Uterus (tissue), 4 donors: Measurements from ENCODE around the gene RNF186. TPM values are rescaled to one million over a fixed set of nuclear protein-coding genes. Genes with fewer than 3 reads are reported as not detected.

ENCODE experiments used
- DNase-seq, 2 donors: peaks; one replicate each; pipeline ENCODE4 v3.0.0-alpha.2; 2019 to 2020
- H3K27ac ChIP-seq, 2 donors: fragments of 200-600 bp; sonication (generic); 1 replicate in 1 of 2; 2 replicates in 1 of 2; pipeline ENCODE4 v1.5.1; 2016 to 2018
- H3K27me3 ChIP-seq, 2 donors: fragments of 200-600 bp; sonication (generic); one replicate each; pipeline ENCODE4 v1.5.1; 2018 to 2019; ENCODE audit warnings: control low read depth in 1 of 2
- H3K36me3 ChIP-seq, 2 donors: fragments of 200-600 bp; sonication (generic); one replicate each; pipeline ENCODE4 v1.5.1; 2019; ENCODE audit warnings: control low read depth in 1 of 2
- H3K4me1 ChIP-seq, 2 donors: fragments of 200-600 bp; sonication (generic); one replicate each; pipeline ENCODE4 v1.5.1; 2018 to 2019; ENCODE audit warnings: control low read depth in 1 of 2
- H3K4me3 ChIP-seq, 2 donors: fragments of 200-600 bp; sonication (generic); 1 replicate in 1 of 2; 2 replicates in 1 of 2; pipeline ENCODE4 v1.5.1; 2018 to 2019; ENCODE audit warnings: mild to moderate bottlenecking in 1 of 2
- H3K9me3 ChIP-seq, 2 donors: fragments of 200-600 bp; sonication (generic); one replicate each; pipeline ENCODE4 v1.5.1; 2019; ENCODE audit warnings: control low read depth in 1 of 2
- POLR2A ChIP-seq, 2 donors: fragments of 450-650 bp; IDR thresholded peaks; one replicate each; pipeline ENCODE4 v1.6.1; 2016; ENCODE audit warnings: antibody characterized with exemption in 2 of 2, mild to moderate bottlenecking in 1 of 2, moderate library complexity in 1 of 2
- intact Hi-C: fragments of 100-400 bp; cut with DNase I; formaldehyde crosslinking; loops from one replicate; pipeline ENCODE4 v1.15.1; 2023; ENCODE audit warnings: low total_unique reads
- total RNA-seq, 4 donors: library from RNA; depleted of rRNA in 3 of 4; stranded (reverse); fragments of >200 nt in 3 of 4; gene quantifications; one replicate each; pipeline versions ENCODE4 v1.1.0 to v1.2.4, GENCODE V29; 2014 to 2023
- TF ChIP-seq, protein P1 (sequence below), 4 experiments: fragments of 200-600 bp in 2 of 4; fragments of 450-650 bp in 2 of 4; sonication (generic) in 2 of 4; IDR thresholded peaks; one replicate each; pipeline ENCODE4 v1.5.1; 2016 to 2019; ENCODE audit warnings: antibody characterized with exemption in 4 of 4, mild to moderate bottlenecking in 2 of 4, moderate library complexity in 1 of 4
- donor health status: DM: yes; HTN: yes; CAD: no.

The RNF186 gene
- total RNA-seq, 4 donors from 2014 or later: 0.29 TPM; not detected in 3

GRCh38 chr1:19765623-19766022 lies 49.5 kb downstream of the RNF186 start:
- no peak overlapping the region for H3K4me3 ChIP-seq

DNA sequence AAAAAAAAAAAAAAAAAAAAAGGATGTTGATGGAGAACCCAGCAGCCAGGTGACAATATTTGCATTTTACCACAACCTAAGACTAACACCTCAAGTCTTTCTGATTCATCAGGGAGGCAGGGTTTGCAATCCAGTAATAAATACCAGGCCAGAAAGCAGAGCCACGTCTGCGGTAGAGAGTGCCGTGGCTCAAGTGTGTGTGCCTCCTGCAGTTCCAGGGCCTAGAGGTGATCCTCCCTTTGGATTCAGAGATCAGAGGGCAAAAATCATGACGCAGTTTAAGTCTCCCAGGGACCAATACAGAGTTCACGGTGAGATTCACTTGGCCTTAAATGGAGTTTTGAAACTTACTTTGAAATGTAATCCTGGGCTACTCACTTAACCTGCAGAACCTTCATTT lies 50.2 kb downstream of the RNF186 start:
- Histone ChIP-seq H3K9me3 (no peaks in the 10 kb centered on the region), H3K27ac (no peak overlapping the region), H3K36me3 (no peaks in the 10 kb centered on the region), H3K4me3 (no peak overlapping the region), H3K4me1 (no peaks in the 10 kb centered on the region), H3K27me3 (no peaks in the 10 kb centered on the region)
- DNase-seq: no peak
- TF ChIP-seq, protein P1, sequence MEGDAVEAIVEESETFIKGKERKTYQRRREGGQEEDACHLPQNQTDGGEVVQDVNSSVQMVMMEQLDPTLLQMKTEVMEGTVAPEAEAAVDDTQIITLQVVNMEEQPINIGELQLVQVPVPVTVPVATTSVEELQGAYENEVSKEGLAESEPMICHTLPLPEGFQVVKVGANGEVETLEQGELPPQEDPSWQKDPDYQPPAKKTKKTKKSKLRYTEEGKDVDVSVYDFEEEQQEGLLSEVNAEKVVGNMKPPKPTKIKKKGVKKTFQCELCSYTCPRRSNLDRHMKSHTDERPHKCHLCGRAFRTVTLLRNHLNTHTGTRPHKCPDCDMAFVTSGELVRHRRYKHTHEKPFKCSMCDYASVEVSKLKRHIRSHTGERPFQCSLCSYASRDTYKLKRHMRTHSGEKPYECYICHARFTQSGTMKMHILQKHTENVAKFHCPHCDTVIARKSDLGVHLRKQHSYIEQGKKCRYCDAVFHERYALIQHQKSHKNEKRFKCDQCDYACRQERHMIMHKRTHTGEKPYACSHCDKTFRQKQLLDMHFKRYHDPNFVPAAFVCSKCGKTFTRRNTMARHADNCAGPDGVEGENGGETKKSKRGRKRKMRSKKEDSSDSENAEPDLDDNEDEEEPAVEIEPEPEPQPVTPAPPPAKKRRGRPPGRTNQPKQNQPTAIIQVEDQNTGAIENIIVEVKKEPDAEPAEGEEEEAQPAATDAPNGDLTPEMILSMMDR (IDR thresholded peaks at IDR 0.05): no peak
- no peak for TF ChIP-seq POLR2A (IDR thresholded peaks at IDR 0.05)
- intact Hi-C loops: no loop called here

More at GRCh38 chr1:19765623-19766022, 49.5 kb downstream of the RNF186 start:
- intact Hi-C loops: no loop called here
- Histone ChIP-seq H3K36me3 (no peaks in the 10 kb centered on the region), H3K27me3 (no peaks in the 10 kb centered on the region), H3K9me3 (no peaks in the 10 kb centered on the region), H3K4me1 (no peaks in the 10 kb centered on the region), H3K27ac (no peak overlapping the region)
- no peak for DNase-seq
- TF ChIP-seq POLR2A (IDR thresholded peaks at IDR 0.05): no peak
- TF ChIP-seq, protein P1 (IDR thresholded peaks at IDR 0.05): no peak

Other genes starting within 250 kb of the RNF186 start
- gene NBL1, start 171.0 kb downstream of the RNF186 start, total RNA-seq: 100 to 1,000 TPM in 1 of 4 donors, 10 to 100 TPM in 3; 54.1 to 222 (median 71.1) TPM
- not detected for gene HTR6, start 150.4 kb downstream of the RNF186 start, total RNA-seq
- gene TMCO4, start 15.4 kb downstream of the RNF186 start, total RNA-seq: 10 to 100 TPM; 11.8 to 41.2 (median 21.8) TPM
- gene OTUD3, start 67.1 kb upstream of the RNF186 start, total RNA-seq: 10 to 100 TPM in 2 of 4 donors, 1 to 10 TPM in 2; 2.6 to 20.8 (median 10.7) TPM
- not detected for gene PLA2G2E, start 108.3 kb upstream of the RNF186 start, total RNA-seq
- 10 to 100 TPM in 1 of 4 donors, 1 to 10 TPM in 1, not detected in 2; 2.7 to 47.6 TPM for gene PLA2G2A, start 164.3 kb upstream of the RNF186 start, total RNA-seq